Endometrial microvascular endothelial cells (primary cell): ENCODE results near the gene STXBP5L. TPM values are rescaled to one million over a fixed set of nuclear protein-coding genes. Genes with fewer than 3 reads are reported as not detected.
"Not testable (repeated sequence)": the region's sequence is repeated elsewhere in the genome, so short reads cannot be mapped to it uniquely, and the experiment has no call there.

Experiments used
- in situ Hi-C: cut with HindIII; loops from 2 replicates; pipeline ENCODE4 v1.10.0; 2017; ENCODE audit warnings: low sequenced_read_pairs, low pct_unique_long_range_greater_than_20kb; ENCODE audit errors: inconsistent ontology term
- total RNA-seq: library from RNA; depleted of rRNA; stranded (reverse); fragments of >200 nt; gene quantifications from one replicate; pipeline ENCODE4 v1.2.3, GENCODE V29; 2015; ENCODE audit errors: inconsistent ontology term

Gene STXBP5L
- total RNA-seq = not detected

GRCh38 chr3:120908030-120908794 lies at the start of gene STXBP5L:
Gene STXBP5L, plus strand, starts transcription at chr3:120908205. Its CDS starts 1,374 bp downstream, at chr3:120909579.
- in situ Hi-C loops = no loop called here

GRCh38 chr3:120858521-120858920 lies 49.5 kb upstream of the STXBP5L start:
- in situ Hi-C loops = no loop called here

GRCh38 chr3:120864541-120864940 lies 43.5 kb upstream of the STXBP5L start:
- in situ Hi-C loops = no loop called here

- in situ Hi-C loops = no loop called here
These were observed 32.5 kb upstream of the STXBP5L start for GRCh38 chr3:120875507-120875906.

- in situ Hi-C loops = no loop called here
These were observed 32.0 kb upstream of the STXBP5L start for GRCh38 chr3:120875989-120876388.

GRCh38 chr3:120879411-120879810 lies 28.6 kb upstream of the STXBP5L start:
- in situ Hi-C loops = no loop called here

GRCh38 chr3:120892921-120893320 lies 15.1 kb upstream of the STXBP5L start:
- in situ Hi-C loops = no loop called here

- in situ Hi-C loops = no loop called here
These were observed 13.5 kb upstream of the STXBP5L start for GRCh38 chr3:120894316-120895057.

GRCh38 chr3:120901716-120902115 lies 6.3 kb upstream of the STXBP5L start:
- in situ Hi-C loops = not testable (repeated sequence)

GRCh38 chr3:120903221-120903620 lies 4.8 kb upstream of the STXBP5L start:
- in situ Hi-C loops = no loop called here

GRCh38 chr3:120907659-120908029 lies 361 bp upstream of the STXBP5L start:
- in situ Hi-C loops = no loop called here

GRCh38 chr3:120908795-120909601 lies 993 bp downstream of the STXBP5L start:
- in situ Hi-C loops = no loop called here

GRCh38 chr3:120909602-120909878 lies 1.5 kb downstream of the STXBP5L start:
- in situ Hi-C loops = no loop called here

GRCh38 chr3:120926146-120926545 lies 18.1 kb downstream of the STXBP5L start:
- in situ Hi-C loops = no loop called here

GRCh38 chr3:120928991-120929390 lies 21.0 kb downstream of the STXBP5L start:
- in situ Hi-C loops = no loop called here

GRCh38 chr3:120931593-120931992 lies 23.6 kb downstream of the STXBP5L start:
- in situ Hi-C loops = no loop called here

- in situ Hi-C loops = no loop called here
These were observed 48.1 kb downstream of the STXBP5L start for GRCh38 chr3:120956143-120956542.

GRCh38 chr3:120982608-120983320 lies 74.8 kb downstream of the STXBP5L start:
- in situ Hi-C loops = no loop called here

- in situ Hi-C loops = no loop called here
These were observed 75.3 kb downstream of the STXBP5L start for GRCh38 chr3:120983321-120983665.
